Measurements from ENCODE around the gene PTPRM.
"Not testable (repeated sequence)": the region's sequence is repeated elsewhere in the genome, so short reads cannot be mapped to it uniquely, and the experiment has no call there.

PTPRM gene

GRCh38 chr18:8018701-8019331 lies 451.7 kb downstream of the PTPRM start:
- DNase-seq = no peak

GRCh38 chr18:8019600-8019999 lies 452.5 kb downstream of the PTPRM start:
- no peak for DNase-seq

GRCh38 chr18:8020132-8020846 lies 453.2 kb downstream of the PTPRM start:
- peak; percentile 4 for DNase-seq

GRCh38 chr18:8029061-8029460 lies 461.9 kb downstream of the PTPRM start:
- DNase-seq = no peak

- DNase-seq = no peak
Observed at GRCh38 chr18:8029731-8030130, 462.6 kb downstream of the PTPRM start.

- DNase-seq = no peak
Observed at GRCh38 chr18:8030201-8030600, 463.1 kb downstream of the PTPRM start.

GRCh38 chr18:8031496-8031895 lies 464.4 kb downstream of the PTPRM start:
- DNase-seq = no peak

- DNase-seq = no peak
Observed at GRCh38 chr18:8034674-8035073, 467.6 kb downstream of the PTPRM start.

GRCh38 chr18:8036551-8036950 lies 469.4 kb downstream of the PTPRM start:
- DNase-seq = no peak

- DNase-seq = no peak
Observed at GRCh38 chr18:8037296-8037695, 470.2 kb downstream of the PTPRM start.

- no peak for DNase-seq
Observed at GRCh38 chr18:8040021-8040420, 472.9 kb downstream of the PTPRM start.

GRCh38 chr18:8041526-8042111 lies 474.5 kb downstream of the PTPRM start:
- no peak for DNase-seq

GRCh38 chr18:8044004-8044403 lies 476.9 kb downstream of the PTPRM start:
- no peak for DNase-seq

- DNase-seq = peak; percentile 44
Observed at GRCh38 chr18:8045160-8045883, 478.2 kb downstream of the PTPRM start.

GRCh38 chr18:8045884-8046281 lies 478.8 kb downstream of the PTPRM start:
- DNase-seq = peak; percentile 32

GRCh38 chr18:8046441-8046840 lies 479.3 kb downstream of the PTPRM start:
- DNase-seq = peak; percentile 68

- no peak for DNase-seq
Observed at GRCh38 chr18:8049147-8049546, 482.0 kb downstream of the PTPRM start.

- no peak for DNase-seq
Observed at GRCh38 chr18:8050616-8051329, 483.7 kb downstream of the PTPRM start.

- peak; percentile 45 for DNase-seq
Observed at GRCh38 chr18:8051453-8051852, 484.3 kb downstream of the PTPRM start.

GRCh38 chr18:8052237-8052701 lies 485.2 kb downstream of the PTPRM start:
- DNase-seq = peak; percentile 35

GRCh38 chr18:8056723-8057122 lies 489.6 kb downstream of the PTPRM start:
- DNase-seq = no peak

GRCh38 chr18:8063152-8063551 lies 496.0 kb downstream of the PTPRM start:
- not testable (repeated sequence) for DNase-seq

GRCh38 chr18:8063733-8064132 lies 496.6 kb downstream of the PTPRM start:
- no peak for DNase-seq
